ENCODE data around the gene SLC6A3.
A peak's percentile ranks its signal among the peaks of the same experiment; 100 is the strongest.

The SLC6A3 gene

GRCh38 chr5:1346627-1347440 is 98.4 kb downstream of the SLC6A3 start:
- no peak for DNase-seq (ENCODE audit: low spot score)

GRCh38 chr5:1345876-1346626 is 99.2 kb downstream of the SLC6A3 start:
- DNase-seq (ENCODE audit: low spot score) = no peak

DNA sequence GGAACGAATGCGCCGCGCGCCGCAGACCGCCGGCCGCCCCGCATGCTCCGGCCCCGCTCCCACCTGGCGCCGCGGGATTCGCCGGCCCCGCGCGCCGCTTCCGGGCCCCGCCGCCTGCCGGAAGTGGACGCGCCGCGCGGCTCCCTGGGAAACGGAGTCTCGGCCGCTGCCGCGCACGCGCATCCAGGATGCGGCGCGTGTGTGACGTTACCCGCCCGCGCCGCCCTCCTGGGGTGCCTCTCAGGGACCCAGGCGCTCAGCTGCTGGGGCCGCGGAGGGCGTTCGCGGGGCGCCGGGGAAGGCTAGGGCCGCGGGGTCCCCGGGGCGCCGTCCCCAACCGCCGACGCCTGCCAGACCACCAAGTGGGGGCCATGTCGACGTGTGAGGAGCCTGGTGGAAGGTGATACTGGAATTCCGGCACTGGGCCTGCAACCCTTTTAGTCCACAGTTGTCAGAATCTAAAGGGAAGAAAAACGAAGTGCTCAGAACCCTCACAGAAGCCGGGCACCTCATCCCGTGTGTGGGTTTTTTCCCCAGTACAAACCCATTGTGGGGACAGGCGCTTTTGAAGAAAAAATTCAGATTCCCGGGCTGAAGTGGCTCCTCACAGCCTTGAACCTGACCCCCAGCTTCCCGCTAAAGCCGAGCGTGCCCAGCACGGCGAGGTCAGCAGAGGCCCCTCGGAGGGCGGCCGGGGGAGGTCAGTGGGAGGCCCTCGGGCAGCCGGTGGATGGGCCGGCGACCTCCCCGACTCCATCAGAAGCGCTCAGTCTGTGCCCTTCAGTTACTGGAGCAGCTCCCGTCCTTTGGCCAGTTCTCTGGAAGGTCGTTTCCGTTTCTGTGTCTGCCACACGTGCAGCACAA is 100.0 kb downstream of the SLC6A3 start, which contains the start of gene CLPTM1L:
CLPTM1L (minus strand) TSS at position 125 of the 864 bp plus-strand sequence. CDS start 258 bp downstream, outside the sequence.
- DNase-seq (ENCODE audit: low spot score) = peak; percentile 80

- DNase-seq (ENCODE audit: low spot score) = peak; percentile 25
Measured at GRCh38 chr5:1343931-1344901, 101.0 kb downstream of the SLC6A3 start.

GRCh38 chr5:1343315-1343751 is 101.9 kb downstream of the SLC6A3 start:
- DNase-seq (ENCODE audit: low spot score) = no peak

Measured in SW480 (cell line).